Astrocyte of the cerebellum (primary cell): ENCODE measurements around the gene STIM2.

ENCODE experiments used
- DNase-seq: peaks from one replicate; pipeline ENCODE4 v3.0.0-alpha.2; 2011; ENCODE audit warnings: low read depth
- H3K4me3 ChIP-seq: 2 replicates; pipeline ENCODE4 v1.5.1; 2011; ENCODE audit warnings: mild to moderate bottlenecking, low read depth, low read length, moderate library complexity
- in situ Hi-C: cut with HindIII; loops from 2 replicates; pipeline ENCODE4 v1.10.0; 2017; ENCODE audit warnings: low sequenced_read_pairs
- TF ChIP-seq, protein P1 (sequence below): IDR thresholded peaks from 2 replicates; pipeline ENCODE4 v1.5.1; 2012; ENCODE audit warnings: low read length, low read depth, moderate library complexity, mild to moderate bottlenecking; ENCODE audit errors: missing control alignments

Gene STIM2

DNA sequence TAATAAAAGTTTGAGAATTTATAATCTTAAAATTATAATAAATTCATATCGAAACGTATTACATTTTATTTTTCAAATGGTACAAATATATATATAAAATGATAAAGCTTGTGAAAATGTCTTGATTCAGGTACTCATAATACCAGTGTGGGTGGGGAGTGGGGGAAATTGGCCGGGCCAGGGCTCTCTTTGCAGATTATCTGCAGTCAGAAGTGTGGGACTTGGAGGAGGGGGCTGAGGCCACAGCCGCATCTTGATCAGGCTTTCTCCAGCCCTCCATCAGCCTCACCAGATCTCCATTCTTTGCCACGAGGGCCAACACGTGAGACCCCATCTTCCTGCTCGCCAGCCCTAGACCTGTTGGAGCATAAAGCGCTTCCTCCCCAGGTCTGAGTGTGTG lies 86.7 kb downstream of the STIM2 start:
- H3K4me3 ChIP-seq = no peak overlapping the region
- DNase-seq = no peak
- in situ Hi-C loops = no loop called here
- TF ChIP-seq, protein P1, sequence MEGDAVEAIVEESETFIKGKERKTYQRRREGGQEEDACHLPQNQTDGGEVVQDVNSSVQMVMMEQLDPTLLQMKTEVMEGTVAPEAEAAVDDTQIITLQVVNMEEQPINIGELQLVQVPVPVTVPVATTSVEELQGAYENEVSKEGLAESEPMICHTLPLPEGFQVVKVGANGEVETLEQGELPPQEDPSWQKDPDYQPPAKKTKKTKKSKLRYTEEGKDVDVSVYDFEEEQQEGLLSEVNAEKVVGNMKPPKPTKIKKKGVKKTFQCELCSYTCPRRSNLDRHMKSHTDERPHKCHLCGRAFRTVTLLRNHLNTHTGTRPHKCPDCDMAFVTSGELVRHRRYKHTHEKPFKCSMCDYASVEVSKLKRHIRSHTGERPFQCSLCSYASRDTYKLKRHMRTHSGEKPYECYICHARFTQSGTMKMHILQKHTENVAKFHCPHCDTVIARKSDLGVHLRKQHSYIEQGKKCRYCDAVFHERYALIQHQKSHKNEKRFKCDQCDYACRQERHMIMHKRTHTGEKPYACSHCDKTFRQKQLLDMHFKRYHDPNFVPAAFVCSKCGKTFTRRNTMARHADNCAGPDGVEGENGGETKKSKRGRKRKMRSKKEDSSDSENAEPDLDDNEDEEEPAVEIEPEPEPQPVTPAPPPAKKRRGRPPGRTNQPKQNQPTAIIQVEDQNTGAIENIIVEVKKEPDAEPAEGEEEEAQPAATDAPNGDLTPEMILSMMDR = no peak

DNA sequence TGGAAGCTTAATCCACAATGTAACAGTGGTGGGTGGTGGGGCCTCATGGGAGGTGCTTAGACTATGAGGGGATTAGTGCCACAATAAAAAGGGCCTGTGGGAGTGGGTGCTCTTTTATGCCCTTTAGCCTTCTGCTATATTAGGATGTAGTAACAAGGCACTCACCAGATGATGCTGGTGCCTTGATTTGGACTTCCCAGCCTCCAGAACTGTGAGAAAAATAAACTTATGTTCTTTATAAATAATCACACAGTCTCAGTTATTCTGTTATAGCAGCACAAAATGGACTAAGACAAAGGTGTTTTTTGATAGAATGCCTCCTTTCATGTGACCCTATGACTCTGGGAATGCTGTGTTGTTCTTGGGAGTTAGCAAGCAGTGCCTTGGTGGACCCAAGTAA lies 89.8 kb downstream of the STIM2 start:
- no peak overlapping the region for H3K4me3 ChIP-seq
- TF ChIP-seq, protein P1 = no peak
- in situ Hi-C loops = no loop called here
- no peak for DNase-seq

DNA sequence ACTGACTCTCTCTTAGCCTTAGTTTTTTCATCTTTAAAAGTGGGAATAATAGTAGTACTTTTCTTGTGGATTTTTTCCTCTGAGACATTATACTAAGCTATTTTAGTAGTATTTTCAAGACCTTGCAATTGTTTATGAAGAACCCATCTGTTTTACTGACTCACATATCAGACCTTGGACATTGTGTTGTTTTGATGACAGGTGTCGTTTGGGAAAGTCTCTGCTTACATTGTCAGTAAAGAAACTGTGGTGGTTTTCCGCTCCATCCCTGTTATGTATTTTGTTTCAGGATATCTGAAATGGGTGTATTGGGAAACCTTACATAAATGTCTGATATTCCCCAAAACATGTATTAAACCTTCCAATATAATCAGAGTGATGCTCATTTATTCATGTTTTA lies 92.2 kb downstream of the STIM2 start:
- TF ChIP-seq, protein P1 = no peak
- in situ Hi-C loops = no loop called here
- DNase-seq = no peak
- H3K4me3 ChIP-seq = no peak overlapping the region

DNA sequence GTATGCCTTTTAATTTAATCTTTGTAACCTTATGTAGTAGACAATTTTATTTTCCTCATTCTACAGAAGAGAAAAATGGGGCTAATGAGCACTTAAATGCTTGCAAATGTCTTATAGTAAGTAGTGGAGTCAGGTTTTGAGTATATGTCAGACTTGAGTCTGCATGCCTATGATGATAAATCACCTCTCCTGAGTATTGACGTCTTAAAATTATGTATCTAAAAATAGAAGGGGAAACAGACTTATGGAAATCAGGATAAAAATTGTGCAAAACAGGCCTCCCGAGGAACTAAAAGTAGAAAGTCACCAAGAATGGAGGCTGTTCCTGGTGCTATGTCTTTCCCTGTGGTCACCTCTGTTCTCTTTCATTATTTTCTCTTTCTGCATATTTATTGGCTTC lies 92.7 kb downstream of the STIM2 start:
- in situ Hi-C loops = no loop called here
- TF ChIP-seq, protein P1 = no peak
- DNase-seq = no peak
- no peak overlapping the region for H3K4me3 ChIP-seq

DNA sequence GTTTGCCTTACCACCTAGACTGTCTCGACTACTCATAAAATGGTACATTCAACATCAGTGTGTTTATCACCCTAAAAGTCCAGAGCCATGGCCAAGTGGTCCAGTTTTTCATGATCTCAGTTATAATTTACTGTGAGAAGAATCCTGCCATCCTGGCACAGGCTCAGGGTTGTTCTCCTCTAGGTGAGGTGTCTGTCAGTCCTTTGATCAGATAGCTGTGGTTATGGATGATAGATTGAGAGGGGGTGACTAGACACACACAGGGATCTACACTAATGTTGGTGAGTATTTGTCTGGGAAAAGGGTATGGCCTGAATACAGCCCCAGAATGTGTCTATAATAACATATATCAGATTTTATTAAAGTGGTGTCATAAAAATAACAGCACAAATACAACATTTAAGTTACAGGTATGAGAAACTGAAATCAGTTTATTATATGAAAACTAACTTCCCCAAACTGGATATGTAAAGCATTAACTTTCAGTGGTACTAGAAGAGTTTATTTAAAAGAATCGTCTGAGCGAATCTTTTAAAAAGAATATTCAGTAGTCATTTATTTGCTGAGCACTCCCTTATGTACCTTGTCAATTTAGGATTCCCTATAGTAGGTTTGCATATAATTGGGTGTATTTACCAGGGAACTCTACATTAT lies 93.3 kb downstream of the STIM2 start:
- TF ChIP-seq, protein P1 = no peak
- no peak overlapping the region for H3K4me3 ChIP-seq
- in situ Hi-C loops = no loop called here

DNA sequence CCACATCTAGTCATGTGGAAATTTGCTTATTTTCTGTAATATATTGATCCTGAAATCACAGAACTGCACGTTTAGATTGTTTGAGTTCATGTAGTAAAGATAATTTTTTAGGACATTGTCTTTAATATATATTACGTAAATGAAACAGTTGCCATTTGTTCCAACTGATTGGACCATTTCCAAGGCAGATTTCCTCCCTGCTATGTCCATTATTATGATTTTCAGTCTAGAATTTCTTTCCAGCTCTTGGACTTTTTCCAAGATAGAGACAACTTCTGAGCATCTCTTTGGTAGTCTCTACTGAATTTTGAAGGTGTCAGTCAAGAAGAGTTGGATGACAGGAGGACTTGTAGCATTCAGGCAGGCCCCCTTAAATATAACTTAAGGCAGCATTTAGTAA lies 94.6 kb downstream of the STIM2 start:
- DNase-seq = no peak

More for the DNA sequence above, 93.3 kb downstream of the STIM2 start:
- DNase-seq = no peak

More for the DNA sequence above, 94.6 kb downstream of the STIM2 start:
- H3K4me3 ChIP-seq = no peak overlapping the region
- in situ Hi-C loops = no loop called here
- TF ChIP-seq, protein P1 = no peak
